ENCODE results near the gene TRMT10A.

DNA sequence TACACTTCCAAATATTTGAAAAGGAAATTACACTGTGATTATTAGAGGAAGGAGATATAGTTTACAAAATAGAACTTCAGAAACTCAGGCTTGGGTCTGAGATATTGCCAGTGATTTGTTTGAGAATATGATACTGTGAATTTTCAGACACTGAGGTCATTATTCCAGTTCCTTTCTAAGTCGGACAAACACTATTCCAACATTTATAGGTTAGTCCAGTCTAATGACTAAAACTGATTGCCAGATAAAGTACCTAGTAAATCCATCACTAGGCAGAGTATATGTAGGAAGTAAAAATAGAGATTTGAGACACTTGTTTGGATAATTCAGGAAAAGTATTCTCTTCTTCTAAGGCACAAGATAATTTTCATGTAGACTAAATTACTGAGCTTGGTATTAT is 24.0 kb upstream of the TRMT10A start:
- TF ChIP-seq, protein P1, sequence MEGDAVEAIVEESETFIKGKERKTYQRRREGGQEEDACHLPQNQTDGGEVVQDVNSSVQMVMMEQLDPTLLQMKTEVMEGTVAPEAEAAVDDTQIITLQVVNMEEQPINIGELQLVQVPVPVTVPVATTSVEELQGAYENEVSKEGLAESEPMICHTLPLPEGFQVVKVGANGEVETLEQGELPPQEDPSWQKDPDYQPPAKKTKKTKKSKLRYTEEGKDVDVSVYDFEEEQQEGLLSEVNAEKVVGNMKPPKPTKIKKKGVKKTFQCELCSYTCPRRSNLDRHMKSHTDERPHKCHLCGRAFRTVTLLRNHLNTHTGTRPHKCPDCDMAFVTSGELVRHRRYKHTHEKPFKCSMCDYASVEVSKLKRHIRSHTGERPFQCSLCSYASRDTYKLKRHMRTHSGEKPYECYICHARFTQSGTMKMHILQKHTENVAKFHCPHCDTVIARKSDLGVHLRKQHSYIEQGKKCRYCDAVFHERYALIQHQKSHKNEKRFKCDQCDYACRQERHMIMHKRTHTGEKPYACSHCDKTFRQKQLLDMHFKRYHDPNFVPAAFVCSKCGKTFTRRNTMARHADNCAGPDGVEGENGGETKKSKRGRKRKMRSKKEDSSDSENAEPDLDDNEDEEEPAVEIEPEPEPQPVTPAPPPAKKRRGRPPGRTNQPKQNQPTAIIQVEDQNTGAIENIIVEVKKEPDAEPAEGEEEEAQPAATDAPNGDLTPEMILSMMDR (conservative IDR thresholded peaks at IDR 0.05 in 1 of 2, IDR thresholded peaks at IDR 0.05 in 1 of 2; ENCODE audit: low read depth in 1 of 2, low read length in 2 of 2): no peak
- TF ChIP-seq EZH2 (IDR thresholded peaks at IDR 0.05; ENCODE audit: low read length, missing control alignments): no peak

Measured in fibroblast of lung (primary cell).